IMR-90 (cell line): ENCODE data around the gene MET.

Experiments
- BHLHE40 ChIP-seq: fragments of 150-350 bp; IDR thresholded peaks from 2 replicates; pipeline ENCODE4 v1.6.1; 2016; ENCODE audit warnings: mild to moderate bottlenecking, low read depth, low read length
- CEBPB ChIP-seq: IDR thresholded peaks from 2 replicates; pipeline ENCODE4 v1.6.1; 2012; ENCODE audit warnings: low read depth, low read length, improper control_type of control experiment
- MAZ ChIP-seq: IDR thresholded peaks from 2 replicates; pipeline ENCODE4 v1.6.1; 2012; ENCODE audit warnings: low read depth, mild to moderate bottlenecking, low read length, improper control_type of control experiment, moderate library complexity, borderline replicate concordance
- POLR2A ChIP-seq: IDR thresholded peaks from 2 replicates; pipeline ENCODE4 v1.6.1; 2012; ENCODE audit warnings: mild to moderate bottlenecking, low read depth, low read length
- RAD21 ChIP-seq: IDR thresholded peaks from 2 replicates; pipeline ENCODE4 v1.6.1; 2012; ENCODE audit warnings: low read length, improper control_type of control experiment
- RFX5 ChIP-seq: IDR thresholded peaks from 2 replicates; pipeline ENCODE4 v1.8.0; 2012; ENCODE audit warnings: low read depth, mild to moderate bottlenecking, low read length, moderate library complexity
- SMC3 ChIP-seq: fragments of 150-350 bp; IDR thresholded peaks from 2 replicates; pipeline ENCODE4 v1.6.1; 2016; ENCODE audit warnings: low read depth, mild to moderate bottlenecking, antibody characterized with exemption, low read length, moderate library complexity
- TF ChIP-seq, protein P1 (sequence below): conservative IDR thresholded peaks from 2 replicates; pipeline ENCODE4 v1.5.1; 2012; ENCODE audit warnings: mild to moderate bottlenecking, low read depth, low read length, improper control_type of control experiment
- TF ChIP-seq, protein P2 (sequence below): fragments of 150-350 bp; IDR thresholded peaks from 2 replicates; pipeline ENCODE4 v1.6.1; 2017; ENCODE audit warnings: mild to moderate bottlenecking, antibody characterized with exemption, low read length, low read depth

DNA sequence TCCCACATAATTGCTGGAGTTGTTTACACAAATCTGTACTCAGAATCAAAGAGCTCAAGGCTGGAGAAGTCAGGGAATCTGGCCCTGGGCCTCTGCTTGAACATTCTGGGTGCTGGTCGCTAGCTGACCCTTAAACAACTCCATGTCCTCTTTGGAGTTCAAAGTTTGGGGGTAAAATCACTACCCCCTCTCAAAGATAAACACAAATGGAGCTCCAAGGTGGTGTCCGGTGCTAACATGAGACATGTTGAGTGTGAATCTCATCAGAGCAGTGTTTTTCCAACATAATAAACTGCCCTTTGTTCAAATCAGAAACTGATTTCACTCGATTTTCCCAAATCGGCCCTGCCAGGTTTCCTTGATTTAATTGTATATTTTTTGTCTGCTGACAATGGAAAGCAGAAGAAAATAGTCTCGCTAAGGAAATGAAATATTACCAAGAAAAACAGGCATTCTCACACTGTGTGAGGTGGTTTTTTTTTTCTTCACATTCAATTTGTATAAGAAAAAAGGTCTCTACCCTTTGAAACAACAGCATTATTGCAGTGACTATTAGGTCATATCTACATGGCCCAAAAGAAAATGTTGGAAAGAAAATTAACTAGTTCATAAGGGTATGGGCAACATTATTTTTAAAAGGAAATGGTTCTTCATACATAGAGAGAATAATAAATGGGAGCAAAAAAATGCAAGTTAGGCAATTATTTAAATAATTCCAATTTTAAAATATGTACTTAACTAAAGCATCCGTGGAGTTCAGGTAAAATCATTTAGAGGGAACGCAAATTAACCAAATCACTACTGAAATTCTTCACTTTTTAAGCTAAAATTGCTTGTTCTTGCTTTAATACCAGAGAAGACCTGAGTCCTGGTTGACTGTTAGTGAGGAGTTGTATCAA, 134.3 kb downstream of the MET start:
- no peak for TF ChIP-seq RFX5
- TF ChIP-seq, protein P1, sequence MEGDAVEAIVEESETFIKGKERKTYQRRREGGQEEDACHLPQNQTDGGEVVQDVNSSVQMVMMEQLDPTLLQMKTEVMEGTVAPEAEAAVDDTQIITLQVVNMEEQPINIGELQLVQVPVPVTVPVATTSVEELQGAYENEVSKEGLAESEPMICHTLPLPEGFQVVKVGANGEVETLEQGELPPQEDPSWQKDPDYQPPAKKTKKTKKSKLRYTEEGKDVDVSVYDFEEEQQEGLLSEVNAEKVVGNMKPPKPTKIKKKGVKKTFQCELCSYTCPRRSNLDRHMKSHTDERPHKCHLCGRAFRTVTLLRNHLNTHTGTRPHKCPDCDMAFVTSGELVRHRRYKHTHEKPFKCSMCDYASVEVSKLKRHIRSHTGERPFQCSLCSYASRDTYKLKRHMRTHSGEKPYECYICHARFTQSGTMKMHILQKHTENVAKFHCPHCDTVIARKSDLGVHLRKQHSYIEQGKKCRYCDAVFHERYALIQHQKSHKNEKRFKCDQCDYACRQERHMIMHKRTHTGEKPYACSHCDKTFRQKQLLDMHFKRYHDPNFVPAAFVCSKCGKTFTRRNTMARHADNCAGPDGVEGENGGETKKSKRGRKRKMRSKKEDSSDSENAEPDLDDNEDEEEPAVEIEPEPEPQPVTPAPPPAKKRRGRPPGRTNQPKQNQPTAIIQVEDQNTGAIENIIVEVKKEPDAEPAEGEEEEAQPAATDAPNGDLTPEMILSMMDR: no peak
- no peak for TF ChIP-seq CEBPB
- TF ChIP-seq SMC3: no peak
- TF ChIP-seq POLR2A: no peak
- TF ChIP-seq BHLHE40: no peak
- TF ChIP-seq, protein P2, sequence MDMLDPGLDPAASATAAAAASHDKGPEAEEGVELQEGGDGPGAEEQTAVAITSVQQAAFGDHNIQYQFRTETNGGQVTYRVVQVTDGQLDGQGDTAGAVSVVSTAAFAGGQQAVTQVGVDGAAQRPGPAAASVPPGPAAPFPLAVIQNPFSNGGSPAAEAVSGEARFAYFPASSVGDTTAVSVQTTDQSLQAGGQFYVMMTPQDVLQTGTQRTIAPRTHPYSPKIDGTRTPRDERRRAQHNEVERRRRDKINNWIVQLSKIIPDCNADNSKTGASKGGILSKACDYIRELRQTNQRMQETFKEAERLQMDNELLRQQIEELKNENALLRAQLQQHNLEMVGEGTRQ: no peak
- TF ChIP-seq MAZ: no peak
- no peak for TF ChIP-seq RAD21
